ENCODE results near the gene CIDEC.

- TF ChIP-seq POLR2A (IDR thresholded peaks at IDR 0.05), result no peak
- no peak for TF ChIP-seq CTCF (IDR thresholded peaks at IDR 0.05)
- TF ChIP-seq POLR2AphosphoS5 (IDR thresholded peaks at IDR 0.05), result no peak
Measured at GRCh38 chr3:9883706-9884554, 3.9 kb upstream of the CIDEC start.
